ENCODE results near the gene ARHGAP8. TPM values are rescaled to one million over a fixed set of nuclear protein-coding genes. Genes with fewer than 3 reads are reported as not detected.

Gene ARHGAP8
- total RNA-seq, 2 experiments from 2014 or later: 2.1 to 3.2 TPM

- H3K9me3 Mint-ChIP-seq: no peaks in the 10 kb centered on the region
Measured at GRCh38 chr22:44719586-44720368, 32.6 kb upstream of the ARHGAP8 start.

GRCh38 chr22:44721213-44721612, 31.2 kb upstream of the ARHGAP8 start:
- intact Hi-C loops (cut with micrococcal nuclease): no loop called here
- H3K27me3 Mint-ChIP-seq: no peaks in the 10 kb centered on the region

More at GRCh38 chr22:44719586-44720368, 32.6 kb upstream of the ARHGAP8 start:
- Mint-ChIP-seq H3K4me3 (no peak overlapping the region), H3K27ac (no peak overlapping the region), H3K36me3 (ENCODE audit: low read depth) (peaks cover 3% of the 10 kb centered on the region), H3K4me1 (ENCODE audit: low read depth) (peaks cover 11% of the 10 kb centered on the region), H3K27me3 (no peaks in the 10 kb centered on the region)
- CTCF ChIA-PET: no interaction called here
- ATAC-seq (no peak), DNase-seq (no peak)
- POLR2A ChIA-PET: interaction anchor here (1.4 kb wide), 1 partner anchor 16 kb away, joined by 3 read pairs; no protein-coding TSS in a partner anchor
- no peak for TF ChIP-seq CTCF (IDR thresholded peaks at IDR 0.05)
- intact Hi-C loops (cut with micrococcal nuclease): no loop called here

GRCh38 chr22:44722611-44723010, 29.8 kb upstream of the ARHGAP8 start:
- no peak for ATAC-seq
- ChIA-PET POLR2A (no interaction called here), CTCF (interaction anchor here (1.0 to 2.6 kb wide), 4 partner anchors 13 to 97 kb away, joined by 3 to 9 read pairs (median 4); no protein-coding TSS in a partner anchor)
- TF ChIP-seq CTCF (IDR thresholded peaks at IDR 0.05): no peak
- Mint-ChIP-seq H3K4me3 (no peak overlapping the region), H3K4me1 (ENCODE audit: low read depth) (peaks cover 12% of the 10 kb centered on the region), H3K27me3 (no peaks in the 10 kb centered on the region), H3K36me3 (ENCODE audit: low read depth) (peaks cover 3% of the 10 kb centered on the region), H3K9me3 (no peaks in the 10 kb centered on the region), H3K27ac (no peak overlapping the region)
- no peak for DNase-seq
- intact Hi-C loops (cut with micrococcal nuclease): no loop called here

More at GRCh38 chr22:44721213-44721612, 31.2 kb upstream of the ARHGAP8 start:
- TF ChIP-seq CTCF (IDR thresholded peaks at IDR 0.05): no peak
- ATAC-seq: no peak
- Mint-ChIP-seq H3K9me3 (no peaks in the 10 kb centered on the region), H3K27ac (no peak overlapping the region), H3K4me1 (ENCODE audit: low read depth) (peaks cover 11% of the 10 kb centered on the region), H3K36me3 (ENCODE audit: low read depth) (peaks cover 3% of the 10 kb centered on the region), H3K4me3 (no peak overlapping the region)
- DNase-seq: no peak
- POLR2A ChIA-PET: interaction anchor here (0.6 to 1.4 kb wide), 4 partner anchors 13 to 1077 kb away, joined by 3 to 4 read pairs (median 4); no protein-coding TSS in a partner anchor
- CTCF ChIA-PET: interaction anchor here (2.6 kb wide), 1 partner anchor 14 kb away, joined by 9 read pairs; no protein-coding TSS in a partner anchor

- ChIA-PET POLR2A (no interaction called here), CTCF (interaction anchor here (2.1 to 2.6 kb wide), 2 partner anchors 12 kb away, joined by 9 to 11 read pairs; no protein-coding TSS in a partner anchor)
- intact Hi-C loops (cut with micrococcal nuclease): no loop called here
- H3K4me3 Mint-ChIP-seq: no peak overlapping the region
- ATAC-seq: peak; percentile 44
- no peaks in the 10 kb centered on the region for H3K9me3 Mint-ChIP-seq
- peaks cover 1% of the 10 kb centered on the region for H3K36me3 Mint-ChIP-seq (ENCODE audit: low read depth)
- no peak overlapping the region for H3K27ac Mint-ChIP-seq
- peaks cover 17% of the 10 kb centered on the region for H3K4me1 Mint-ChIP-seq (ENCODE audit: low read depth)
- no peak for DNase-seq
- no peaks in the 10 kb centered on the region for H3K27me3 Mint-ChIP-seq
- no peak for TF ChIP-seq CTCF (IDR thresholded peaks at IDR 0.05)
Measured at GRCh38 chr22:44723801-44724200, 28.6 kb upstream of the ARHGAP8 start.

GRCh38 chr22:44724416-44724815, 28.0 kb upstream of the ARHGAP8 start:
- peaks cover 21% of the 10 kb centered on the region for H3K4me1 Mint-ChIP-seq (ENCODE audit: low read depth)
- no peaks in the 10 kb centered on the region for H3K27me3 Mint-ChIP-seq
- no peak for DNase-seq
- peak overlapping the region; percentile 7 for H3K27ac Mint-ChIP-seq
- ChIA-PET POLR2A (no interaction called here), CTCF (interaction anchor here (0.7 to 2.1 kb wide), 2 partner anchors 11 to 27 kb away, joined by 4 to 11 read pairs; no protein-coding TSS in a partner anchor)
- H3K9me3 Mint-ChIP-seq: no peaks in the 10 kb centered on the region
- H3K36me3 Mint-ChIP-seq (ENCODE audit: low read depth): peaks cover 1% of the 10 kb centered on the region
- intact Hi-C loops (cut with micrococcal nuclease): no loop called here
- no peak for ATAC-seq
- H3K4me3 Mint-ChIP-seq: no peak overlapping the region
- TF ChIP-seq CTCF (IDR thresholded peaks at IDR 0.05): no peak
